HAP-1 (cell line): ENCODE measurements around the gene ITPK1.
"Not testable (repeated sequence)": the region's sequence is repeated elsewhere in the genome, so short reads cannot be mapped to it uniquely, and the experiment has no call there.

Experiments
- DNase-seq, 2 experiments: peaks; one replicate each; pipeline ENCODE4 v3.0.0-alpha.2; 2016 to 2020; ENCODE audit warnings: low spot score in 2 of 2
- H3K27me3 ChIP-seq: fragments of 250-450 bp; sonication (Bioruptor Pico); 2 replicates; pipeline ENCODE4 v1.5.1; 2020; ENCODE audit warnings: low read depth, mild to moderate bottlenecking, moderate library complexity
- H3K36me3 ChIP-seq: fragments of 250-450 bp; sonication (Bioruptor Pico); replicated peaks from 2 replicates; pipeline ENCODE4 v1.5.1; 2020; ENCODE audit warnings: mild to moderate bottlenecking
- H3K4me1 ChIP-seq: fragments of 250-450 bp; sonication (Bioruptor Pico); 2 replicates; pipeline ENCODE4 v1.5.1; 2020; ENCODE audit warnings: mild to moderate bottlenecking
- H3K4me3 ChIP-seq: fragments of 250-450 bp; sonication (Bioruptor Pico); 2 replicates; pipeline ENCODE4 v1.5.1; 2020; ENCODE audit warnings: mild to moderate bottlenecking, moderate library complexity
- H3K9me3 ChIP-seq: fragments of 250-450 bp; sonication (Bioruptor Pico); 2 replicates; pipeline ENCODE4 v1.5.1; 2020; ENCODE audit warnings: mild to moderate bottlenecking, moderate library complexity
- in situ Hi-C: fragments of 300-500 bp; cut with MboI; formaldehyde crosslinking; loops from 3 replicates; pipeline ENCODE4 v1.14.3; 2020; ENCODE audit warnings: low sequenced_read_pairs, inconsistent platforms, mixed read lengths

ITPK1 gene

GRCh38 chr14:93078870-93079269 is 36.9 kb downstream of the ITPK1 start:
- in situ Hi-C loops = no loop called here
- Histone ChIP-seq H3K9me3 (no peaks in the 10 kb centered on the region), H3K36me3 (no peaks in the 10 kb centered on the region), H3K4me1 (no peaks in the 10 kb centered on the region), H3K4me3 (no peak overlapping the region), H3K27me3 (no peaks in the 10 kb centered on the region)
- DNase-seq = no peak

- no peak for DNase-seq
- no peaks in the 10 kb centered on the region for H3K4me1 ChIP-seq
- in situ Hi-C loops = no loop called here
These were observed 39.0 kb downstream of the ITPK1 start for GRCh38 chr14:93076755-93077154.

GRCh38 chr14:93075891-93076290 is 39.8 kb downstream of the ITPK1 start:
- H3K9me3 ChIP-seq = no peaks in the 10 kb centered on the region
- no peak overlapping the region for H3K4me3 ChIP-seq
- no peak for DNase-seq
- no peaks in the 10 kb centered on the region for H3K36me3 ChIP-seq
- in situ Hi-C loops = no loop called here
- H3K27me3 ChIP-seq = no peaks in the 10 kb centered on the region
- H3K4me1 ChIP-seq = no peaks in the 10 kb centered on the region

More at GRCh38 chr14:93076755-93077154, 39.0 kb downstream of the ITPK1 start:
- H3K9me3 ChIP-seq = no peaks in the 10 kb centered on the region
- H3K4me3 ChIP-seq = no peak overlapping the region
- no peaks in the 10 kb centered on the region for H3K27me3 ChIP-seq
- no peaks in the 10 kb centered on the region for H3K36me3 ChIP-seq

- DNase-seq = no peak
- Histone ChIP-seq H3K36me3 (no peaks in the 10 kb centered on the region), H3K4me3 (no peak overlapping the region), H3K4me1 (no peaks in the 10 kb centered on the region), H3K27me3 (no peaks in the 10 kb centered on the region), H3K9me3 (no peaks in the 10 kb centered on the region)
- in situ Hi-C loops = no loop called here
These were observed 41.6 kb downstream of the ITPK1 start for GRCh38 chr14:93073910-93074769.

GRCh38 chr14:93073358-93073707 is 42.4 kb downstream of the ITPK1 start:
- Histone ChIP-seq H3K36me3 (no peaks in the 10 kb centered on the region), H3K27me3 (no peaks in the 10 kb centered on the region), H3K4me3 (no peak overlapping the region), H3K4me1 (no peaks in the 10 kb centered on the region), H3K9me3 (no peaks in the 10 kb centered on the region)
- in situ Hi-C loops = no loop called here
- DNase-seq = no peak

- no peak for DNase-seq
- in situ Hi-C loops = no loop called here
- no peaks in the 10 kb centered on the region for H3K9me3 ChIP-seq
- no peaks in the 10 kb centered on the region for H3K36me3 ChIP-seq
- H3K4me3 ChIP-seq = no peak overlapping the region
- no peaks in the 10 kb centered on the region for H3K4me1 ChIP-seq
- no peaks in the 10 kb centered on the region for H3K27me3 ChIP-seq
These were observed 42.9 kb downstream of the ITPK1 start for GRCh38 chr14:93072659-93073357.

- in situ Hi-C loops = no loop called here
- no peaks in the 10 kb centered on the region for H3K36me3 ChIP-seq
- H3K4me3 ChIP-seq = no peak overlapping the region
- H3K27me3 ChIP-seq = no peaks in the 10 kb centered on the region
- H3K9me3 ChIP-seq = no peaks in the 10 kb centered on the region
- no peaks in the 10 kb centered on the region for H3K4me1 ChIP-seq
- DNase-seq = no peak
These were observed 47.0 kb downstream of the ITPK1 start for GRCh38 chr14:93068711-93069110.

GRCh38 chr14:93067088-93067487 is 48.6 kb downstream of the ITPK1 start:
- H3K9me3 ChIP-seq = no peaks in the 10 kb centered on the region
- no peaks in the 10 kb centered on the region for H3K27me3 ChIP-seq
- in situ Hi-C loops = no loop called here
- H3K4me3 ChIP-seq = no peak overlapping the region
- H3K36me3 ChIP-seq = no peaks in the 10 kb centered on the region
- H3K4me1 ChIP-seq = no peaks in the 10 kb centered on the region
- no peak for DNase-seq

GRCh38 chr14:93065272-93065730 is 50.4 kb downstream of the ITPK1 start:
- no peaks in the 10 kb centered on the region for H3K36me3 ChIP-seq
- H3K9me3 ChIP-seq = no peaks in the 10 kb centered on the region
- no peaks in the 10 kb centered on the region for H3K4me1 ChIP-seq
- H3K4me3 ChIP-seq = no peak overlapping the region
- in situ Hi-C loops = no loop called here
- no peaks in the 10 kb centered on the region for H3K27me3 ChIP-seq
- DNase-seq = no peak

- no peak for DNase-seq
- no peaks in the 10 kb centered on the region for H3K4me1 ChIP-seq
- H3K4me3 ChIP-seq = no peak overlapping the region
- H3K36me3 ChIP-seq = no peaks in the 10 kb centered on the region
- H3K27me3 ChIP-seq = no peaks in the 10 kb centered on the region
- H3K9me3 ChIP-seq = no peaks in the 10 kb centered on the region
- in situ Hi-C loops = no loop called here
These were observed 51.1 kb downstream of the ITPK1 start for GRCh38 chr14:93064411-93065271.

- no peaks in the 10 kb centered on the region for H3K4me1 ChIP-seq
These were observed 52.3 kb downstream of the ITPK1 start for GRCh38 chr14:93063393-93063792.

GRCh38 chr14:93062890-93063289 is 52.8 kb downstream of the ITPK1 start:
- H3K27me3 ChIP-seq = no peaks in the 10 kb centered on the region
- H3K4me1 ChIP-seq = no peaks in the 10 kb centered on the region
- no peak for DNase-seq
- no peaks in the 10 kb centered on the region for H3K9me3 ChIP-seq
- no peak overlapping the region for H3K4me3 ChIP-seq
- H3K36me3 ChIP-seq = no peaks in the 10 kb centered on the region
- in situ Hi-C loops = no loop called here

More at GRCh38 chr14:93063393-93063792, 52.3 kb downstream of the ITPK1 start:
- Histone ChIP-seq H3K36me3 (no peaks in the 10 kb centered on the region), H3K4me3 (no peak overlapping the region), H3K9me3 (no peaks in the 10 kb centered on the region), H3K27me3 (no peaks in the 10 kb centered on the region)
- no peak for DNase-seq
- in situ Hi-C loops = no loop called here

GRCh38 chr14:93062013-93062412 is 53.7 kb downstream of the ITPK1 start:
- H3K27me3 ChIP-seq, H3K36me3 ChIP-seq, DNase-seq, H3K4me3 ChIP-seq, H3K4me1 ChIP-seq, in situ Hi-C loops, H3K9me3 ChIP-seq: not testable (repeated sequence)
